GM23338 (cell line): Measurements from ENCODE around the gene PALLD. TPM values are rescaled to one million over a fixed set of nuclear protein-coding genes. Genes with fewer than 3 reads are reported as not detected.
A peak's percentile ranks its signal among the peaks of the same experiment; 100 is the strongest.

Experiments
- ATAC-seq: fragments of 200-7000 bp; cut with Tn5 transposase; 3 replicates; pipeline ENCODE4 v1.9.1; 2020
- DNase-seq: peaks from one replicate; pipeline ENCODE4 v3.0.0-alpha.2; 2015; ENCODE audit warnings: low spot score
- H2AFZ ChIP-seq: fragments of 200-600 bp; sonication (generic); 2 replicates; pipeline ENCODE4 v1.8.0; 2016; ENCODE audit warnings: antibody characterized with exemption, mild to moderate bottlenecking, moderate library complexity
- H3F3A ChIP-seq: fragments of 200-600 bp; sonication (generic); replicated peaks from 2 replicates; pipeline ENCODE4 v1.8.0; 2017; ENCODE audit warnings: antibody characterized with exemption, mixed run types, low read depth
- H3K27ac ChIP-seq: fragments of 200-600 bp; sonication (generic); 2 replicates; pipeline ENCODE4 v1.6.1; 2016; ENCODE audit warnings: low read depth
- H3K27me3 ChIP-seq: fragments of 200-600 bp; sonication (generic); 2 replicates; pipeline ENCODE4 v1.8.0; 2016; ENCODE audit warnings: mild to moderate bottlenecking, mixed run types, moderate library complexity; ENCODE audit not compliant: insufficient read depth
- H3K36me3 ChIP-seq: fragments of 200-600 bp; sonication (generic); 2 replicates; pipeline ENCODE4 v1.8.0; 2016; ENCODE audit warnings: mild to moderate bottlenecking; ENCODE audit not compliant: insufficient read depth
- H3K4me1 ChIP-seq: fragments of 200-600 bp; sonication (generic); 2 replicates; pipeline ENCODE4 v1.8.0; 2016; ENCODE audit warnings: mild to moderate bottlenecking, moderate library complexity; ENCODE audit not compliant: insufficient read depth
- H3K4me2 ChIP-seq: fragments of 200-600 bp; sonication (generic); 2 replicates; pipeline ENCODE4 v1.7.1; 2017; ENCODE audit warnings: mixed run types
- H3K4me3 ChIP-seq: fragments of 200-600 bp; sonication (generic); 2 replicates; pipeline ENCODE4 v1.6.1; 2016; ENCODE audit warnings: mixed run types
- H3K79me2 ChIP-seq: fragments of 200-600 bp; sonication (generic); replicated peaks from 2 replicates; pipeline ENCODE4 v1.8.0; 2017; ENCODE audit warnings: mild to moderate bottlenecking; ENCODE audit not compliant: insufficient read depth
- H3K9me2 ChIP-seq: fragments of 200-600 bp; sonication (generic); 2 replicates; pipeline ENCODE4 v1.8.0; 2017; ENCODE audit not compliant: insufficient read depth
- H4K20me1 ChIP-seq: fragments of 200-600 bp; sonication (generic); replicated peaks from 2 replicates; pipeline ENCODE4 v1.8.0; 2017; ENCODE audit warnings: mild to moderate bottlenecking; ENCODE audit not compliant: insufficient read depth
- H3K27ac Mint-ChIP-seq: 2 replicates; pipeline ENCODE4 v1.8.0; 2020; ENCODE audit warnings: inconsistent platforms, mild to moderate bottlenecking, moderate library complexity, mixed read lengths
- H3K27me3 Mint-ChIP-seq: 3 replicates; pipeline ENCODE4 v1.8.0; 2022; ENCODE audit warnings: low read depth, mild to moderate bottlenecking, moderate library complexity, mixed read lengths, inconsistent platforms; ENCODE audit not compliant: insufficient read depth, poor library complexity
- H3K36me3 Mint-ChIP-seq: 3 replicates; pipeline ENCODE4 v1.8.0; 2021; ENCODE audit warnings: low read depth, mild to moderate bottlenecking, inconsistent platforms, moderate library complexity, mixed read lengths
- H3K4me1 Mint-ChIP-seq: 3 replicates; pipeline ENCODE4 v1.8.0; 2020; ENCODE audit warnings: mild to moderate bottlenecking, inconsistent platforms, mixed read lengths
- H3K4me3 Mint-ChIP-seq: 3 replicates; pipeline ENCODE4 v1.8.0; 2021; ENCODE audit warnings: moderate library complexity, mild to moderate bottlenecking, inconsistent platforms, mixed read lengths
- H3K9me3 Mint-ChIP-seq: 3 replicates; pipeline ENCODE4 v1.8.0; 2020; ENCODE audit warnings: moderate library complexity, mild to moderate bottlenecking, inconsistent platforms, mixed read lengths
- CREB1 ChIP-seq: fragments of 250-450 bp; sonication (Bioruptor Pico); IDR thresholded peaks from 2 replicates; pipeline ENCODE4 v1.5.0; 2020; ENCODE audit warnings: low read depth, mild to moderate bottlenecking, moderate library complexity
- JUNB ChIP-seq: IDR thresholded peaks from one replicate; pipeline ENCODE4 v1.6.1; 2016; ENCODE audit warnings: antibody characterized with exemption; ENCODE audit not compliant: unreplicated experiment
- NANOG ChIP-seq: IDR thresholded peaks from 2 replicates; pipeline ENCODE4 v1.6.1; 2016; ENCODE audit warnings: antibody characterized with exemption, borderline replicate concordance
- POLR2AphosphoS5 ChIP-seq: IDR thresholded peaks from 2 replicates; pipeline ENCODE4 v1.6.1; 2016; ENCODE audit warnings: antibody characterized with exemption, low read depth
- STAT1 ChIP-seq: IDR thresholded peaks from one replicate; pipeline ENCODE4 v1.6.1; 2016; ENCODE audit warnings: antibody characterized with exemption; ENCODE audit not compliant: unreplicated experiment
- ZNF114 ChIP-seq: fragments of 250-450 bp; sonication (Bioruptor Pico); IDR thresholded peaks from 2 replicates; pipeline ENCODE4 v1.5.0; 2020; ENCODE audit warnings: mild to moderate bottlenecking, moderate library complexity
- polyA plus RNA-seq: library from polyadenylated mRNA; unstranded; fragments of >200 nt; fragmentation: Nextera tagmentation; extraction: Ambion mirVana; gene quantifications from 2 replicates; pipeline ENCODE4 v1.2.1, GENCODE V29; 2016
- total RNA-seq: library from RNA; depleted of rRNA; stranded (reverse); fragments of >200 nt; shearing (Covaris generic); gene quantifications from 2 replicates; pipeline ENCODE4 v1.2.3, GENCODE V29; 2014
- TF ChIP-seq, protein P1 (sequence below): IDR thresholded peaks from one replicate; pipeline ENCODE4 v1.6.1; 2018; ENCODE audit warnings: antibody characterized with exemption; ENCODE audit not compliant: unreplicated experiment
- TF ChIP-seq, protein P2 (sequence below): IDR thresholded peaks from 2 replicates; pipeline ENCODE4 v1.6.1; 2016; ENCODE audit warnings: antibody characterized with exemption

PALLD gene
- total and polyA plus RNA-seq, 2 experiments from 2014 or later = 13.1 to 30.2 TPM

DNA sequence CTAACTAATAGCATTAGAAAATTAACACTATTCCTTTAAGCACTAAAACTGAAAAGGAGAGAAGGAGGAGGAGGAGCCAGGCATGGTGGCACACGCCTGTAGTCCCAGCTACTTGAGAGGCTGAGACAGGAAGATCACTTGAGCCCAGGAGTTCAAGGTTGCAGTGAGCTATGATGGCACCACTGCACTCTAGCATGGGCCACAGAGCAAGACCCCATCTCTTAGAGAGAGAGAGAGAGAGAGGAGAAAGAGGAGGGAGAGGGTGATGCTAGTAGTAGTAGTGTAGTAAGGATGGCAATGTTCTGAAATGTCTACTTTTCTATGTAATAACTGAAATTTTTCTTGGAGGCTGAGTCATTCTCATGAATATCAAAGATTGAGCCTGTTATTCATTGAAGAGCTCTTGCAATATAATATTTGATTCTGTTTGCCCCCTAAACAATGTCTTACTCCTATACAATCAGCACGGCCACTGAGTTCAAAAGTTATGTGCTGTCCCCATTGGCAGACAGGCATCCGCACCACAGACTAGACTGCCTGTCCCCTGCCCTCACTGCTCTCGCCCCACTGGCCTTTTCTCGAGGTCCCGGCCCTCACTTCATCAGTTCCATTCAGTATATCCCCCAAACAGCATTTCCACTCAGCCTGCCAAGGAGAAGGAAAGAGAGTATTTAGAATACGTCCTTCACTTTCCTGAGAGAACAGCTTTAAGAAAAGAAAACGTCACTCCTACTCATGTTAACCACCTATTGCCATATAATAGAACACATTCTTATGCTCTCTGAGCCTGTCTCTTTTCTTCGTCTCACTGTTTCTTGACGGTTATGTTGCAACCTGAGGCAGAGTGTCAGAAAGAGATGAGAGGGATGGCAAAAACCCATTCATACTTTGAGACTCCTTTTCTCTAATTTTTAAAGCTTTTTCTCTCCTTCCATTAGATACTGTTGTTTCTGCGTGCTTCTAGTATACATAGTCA, 238.1 kb downstream of the PALLD start:
- Histone ChIP-seq H3F3A (no peaks in the 10 kb centered on the region), H3K79me2 (no peaks in the 10 kb centered on the region), H2AFZ (peak overlapping the region; percentile 80; the same call in 1 of the 2 replicates), H4K20me1 (no peaks in the 10 kb centered on the region), H3K27me3 (no peaks in the 10 kb centered on the region), H3K4me3 (0 out of 2 replicates have a peak overlapping the region, but pooled peaks have one; percentile 9), H3K4me2 (peak overlapping the region; percentile 53), H3K36me3 (no peaks in the 10 kb centered on the region), H3K4me1 (peaks cover 32% of the 10 kb centered on the region), H3K27ac (peak overlapping the region; percentile 46; the same call in 1 of the 2 replicates), H3K9me2 (no peaks in the 10 kb centered on the region)
- DNase-seq (no peak), ATAC-seq (peak; percentile 48)
- H3K4me3 Mint-ChIP-seq = no peak overlapping the region; the same call in 2 of the 3 replicates
- H3K36me3 Mint-ChIP-seq = no peaks in the 10 kb centered on the region
- H3K4me1 Mint-ChIP-seq = peaks cover 35% of the 10 kb centered on the region
- no peaks in the 10 kb centered on the region for H3K9me3 Mint-ChIP-seq
- TF ChIP-seq ZNF114 (no peak), STAT1 (no peak), NANOG (no peak), JUNB (no peak), CREB1 (CRISPR knock-in tag) (no peak), POLR2AphosphoS5 (no peak)
- TF ChIP-seq, protein P1, sequence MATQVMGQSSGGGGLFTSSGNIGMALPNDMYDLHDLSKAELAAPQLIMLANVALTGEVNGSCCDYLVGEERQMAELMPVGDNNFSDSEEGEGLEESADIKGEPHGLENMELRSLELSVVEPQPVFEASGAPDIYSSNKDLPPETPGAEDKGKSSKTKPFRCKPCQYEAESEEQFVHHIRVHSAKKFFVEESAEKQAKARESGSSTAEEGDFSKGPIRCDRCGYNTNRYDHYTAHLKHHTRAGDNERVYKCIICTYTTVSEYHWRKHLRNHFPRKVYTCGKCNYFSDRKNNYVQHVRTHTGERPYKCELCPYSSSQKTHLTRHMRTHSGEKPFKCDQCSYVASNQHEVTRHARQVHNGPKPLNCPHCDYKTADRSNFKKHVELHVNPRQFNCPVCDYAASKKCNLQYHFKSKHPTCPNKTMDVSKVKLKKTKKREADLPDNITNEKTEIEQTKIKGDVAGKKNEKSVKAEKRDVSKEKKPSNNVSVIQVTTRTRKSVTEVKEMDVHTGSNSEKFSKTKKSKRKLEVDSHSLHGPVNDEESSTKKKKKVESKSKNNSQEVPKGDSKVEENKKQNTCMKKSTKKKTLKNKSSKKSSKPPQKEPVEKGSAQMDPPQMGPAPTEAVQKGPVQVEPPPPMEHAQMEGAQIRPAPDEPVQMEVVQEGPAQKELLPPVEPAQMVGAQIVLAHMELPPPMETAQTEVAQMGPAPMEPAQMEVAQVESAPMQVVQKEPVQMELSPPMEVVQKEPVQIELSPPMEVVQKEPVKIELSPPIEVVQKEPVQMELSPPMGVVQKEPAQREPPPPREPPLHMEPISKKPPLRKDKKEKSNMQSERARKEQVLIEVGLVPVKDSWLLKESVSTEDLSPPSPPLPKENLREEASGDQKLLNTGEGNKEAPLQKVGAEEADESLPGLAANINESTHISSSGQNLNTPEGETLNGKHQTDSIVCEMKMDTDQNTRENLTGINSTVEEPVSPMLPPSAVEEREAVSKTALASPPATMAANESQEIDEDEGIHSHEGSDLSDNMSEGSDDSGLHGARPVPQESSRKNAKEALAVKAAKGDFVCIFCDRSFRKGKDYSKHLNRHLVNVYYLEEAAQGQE = no peak
- TF ChIP-seq, protein P2, sequence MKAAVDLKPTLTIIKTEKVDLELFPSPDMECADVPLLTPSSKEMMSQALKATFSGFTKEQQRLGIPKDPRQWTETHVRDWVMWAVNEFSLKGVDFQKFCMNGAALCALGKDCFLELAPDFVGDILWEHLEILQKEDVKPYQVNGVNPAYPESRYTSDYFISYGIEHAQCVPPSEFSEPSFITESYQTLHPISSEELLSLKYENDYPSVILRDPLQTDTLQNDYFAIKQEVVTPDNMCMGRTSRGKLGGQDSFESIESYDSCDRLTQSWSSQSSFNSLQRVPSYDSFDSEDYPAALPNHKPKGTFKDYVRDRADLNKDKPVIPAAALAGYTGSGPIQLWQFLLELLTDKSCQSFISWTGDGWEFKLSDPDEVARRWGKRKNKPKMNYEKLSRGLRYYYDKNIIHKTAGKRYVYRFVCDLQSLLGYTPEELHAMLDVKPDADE = no peak
- H3K27ac Mint-ChIP-seq = peak overlapping the region; percentile 44
- H3K27me3 Mint-ChIP-seq = no peaks in the 10 kb centered on the region

DNA sequence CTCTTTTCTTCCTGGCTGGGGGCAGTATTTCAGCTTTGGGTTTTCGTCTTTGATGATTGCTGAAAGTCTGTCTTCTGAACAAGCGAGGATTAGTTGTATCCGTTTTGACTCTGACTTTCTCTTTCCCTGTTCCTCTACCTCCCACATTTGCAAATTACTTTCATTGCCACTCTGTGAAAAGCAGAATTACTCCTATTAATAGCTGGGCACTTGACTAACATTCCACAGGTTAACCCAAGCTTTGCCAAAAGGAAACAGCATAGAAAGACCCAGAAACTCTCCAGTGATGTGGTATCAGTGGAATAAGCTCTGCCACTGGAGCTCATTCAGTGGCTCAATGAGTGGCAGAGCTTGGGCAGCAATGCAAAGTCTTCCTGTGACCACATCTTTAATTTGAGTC, 238.9 kb downstream of the PALLD start:
- DNase-seq (peak; percentile 14), ATAC-seq (no peak; the same call in 1 of the 3 replicates)
- TF ChIP-seq NANOG = peak; percentile 21; the same call in 1 of the 2 replicates
- no peak for TF ChIP-seq JUNB
- Mint-ChIP-seq H3K36me3 (no peaks in the 10 kb centered on the region), H3K27ac (peak overlapping the region; percentile 35; the same call in 1 of the 2 replicates), H3K4me1 (peaks cover 35% of the 10 kb centered on the region), H3K4me3 (no peak overlapping the region; the same call in 2 of the 3 replicates), H3K27me3 (no peaks in the 10 kb centered on the region), H3K9me3 (no peaks in the 10 kb centered on the region)
- Histone ChIP-seq H3K4me1 (peaks cover 32% of the 10 kb centered on the region), H3K36me3 (no peaks in the 10 kb centered on the region), H3K27ac (peak overlapping the region; percentile 46; the same call in 1 of the 2 replicates), H3F3A (no peaks in the 10 kb centered on the region), H2AFZ (peak overlapping the region; percentile 80; the same call in 1 of the 2 replicates), H3K9me2 (no peaks in the 10 kb centered on the region), H3K27me3 (no peaks in the 10 kb centered on the region), H3K4me2 (peak overlapping the region; percentile 53), H4K20me1 (no peaks in the 10 kb centered on the region), H3K79me2 (no peaks in the 10 kb centered on the region), H3K4me3 (0 out of 2 replicates have a peak overlapping the region, but pooled peaks have one; percentile 9)
